22Rv1 (cell line): ENCODE results near the gene KRT34.
"Not testable (repeated sequence)": the region's sequence is repeated elsewhere in the genome, so short reads cannot be mapped to it uniquely, and the experiment has no call there.

Experiments
- H3K27ac ChIP-seq: fragments of 450-650 bp; 2 replicates; pipeline ENCODE4 v1.5.1; 2017
- ZFX ChIP-seq: fragments of 450-650 bp; IDR thresholded peaks from 2 replicates; pipeline ENCODE4 v1.6.1; 2017; ENCODE audit warnings: antibody characterized with exemption, borderline replicate concordance
- TF ChIP-seq, protein P1 (sequence below): fragments of 450-650 bp; IDR thresholded peaks from 2 replicates; pipeline ENCODE4 v1.5.1; 2017; ENCODE audit warnings: mild to moderate bottlenecking

Gene KRT34

GRCh38 chr17:41403404-41404023, 21.4 kb upstream of the KRT34 start:
- TF ChIP-seq, protein P1, sequence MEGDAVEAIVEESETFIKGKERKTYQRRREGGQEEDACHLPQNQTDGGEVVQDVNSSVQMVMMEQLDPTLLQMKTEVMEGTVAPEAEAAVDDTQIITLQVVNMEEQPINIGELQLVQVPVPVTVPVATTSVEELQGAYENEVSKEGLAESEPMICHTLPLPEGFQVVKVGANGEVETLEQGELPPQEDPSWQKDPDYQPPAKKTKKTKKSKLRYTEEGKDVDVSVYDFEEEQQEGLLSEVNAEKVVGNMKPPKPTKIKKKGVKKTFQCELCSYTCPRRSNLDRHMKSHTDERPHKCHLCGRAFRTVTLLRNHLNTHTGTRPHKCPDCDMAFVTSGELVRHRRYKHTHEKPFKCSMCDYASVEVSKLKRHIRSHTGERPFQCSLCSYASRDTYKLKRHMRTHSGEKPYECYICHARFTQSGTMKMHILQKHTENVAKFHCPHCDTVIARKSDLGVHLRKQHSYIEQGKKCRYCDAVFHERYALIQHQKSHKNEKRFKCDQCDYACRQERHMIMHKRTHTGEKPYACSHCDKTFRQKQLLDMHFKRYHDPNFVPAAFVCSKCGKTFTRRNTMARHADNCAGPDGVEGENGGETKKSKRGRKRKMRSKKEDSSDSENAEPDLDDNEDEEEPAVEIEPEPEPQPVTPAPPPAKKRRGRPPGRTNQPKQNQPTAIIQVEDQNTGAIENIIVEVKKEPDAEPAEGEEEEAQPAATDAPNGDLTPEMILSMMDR = no peak
- TF ChIP-seq ZFX = no peak
- H3K27ac ChIP-seq = no peak overlapping the region

- TF ChIP-seq ZFX = no peak
- TF ChIP-seq, protein P1 = no peak
- no peak overlapping the region for H3K27ac ChIP-seq
These were observed 20.1 kb upstream of the KRT34 start for GRCh38 chr17:41402161-41402560.

DNA sequence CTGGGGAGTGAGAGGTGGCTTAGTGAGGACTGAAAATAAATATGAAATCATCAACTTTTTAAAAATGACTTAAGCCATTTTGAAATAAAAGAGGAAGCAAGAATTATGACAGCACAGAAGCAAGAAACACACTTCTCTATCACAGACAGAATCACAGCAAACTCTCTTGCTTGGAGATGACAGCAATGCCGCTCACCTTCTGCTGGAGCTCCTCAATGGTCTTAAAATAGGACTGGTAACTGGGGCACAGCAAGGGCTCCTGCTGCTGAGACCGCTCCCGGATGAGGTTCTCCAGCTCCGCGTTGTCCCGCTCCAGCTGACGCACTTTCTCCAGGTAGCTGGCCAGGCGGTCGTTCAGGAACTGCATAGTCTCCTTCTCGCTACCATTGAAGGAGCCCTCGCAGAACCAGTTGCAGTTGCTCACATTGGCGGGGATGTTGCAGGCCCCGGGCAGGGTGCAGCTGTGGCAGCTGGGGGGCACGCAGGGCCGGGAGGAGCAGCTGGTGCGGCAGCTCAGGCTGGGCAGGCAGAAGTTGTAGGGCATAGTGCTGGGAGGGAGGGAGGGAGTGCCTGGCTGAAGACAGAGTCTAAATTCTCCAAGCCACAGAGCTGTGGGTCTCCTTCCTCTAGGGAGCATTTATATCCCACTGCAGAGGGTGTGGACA, 15.0 kb upstream of the KRT34 start, which contains the start of gene KRT31:
Gene KRT31, minus strand, starts transcription at position 613 of the 665 bp plus-strand sequence. Its CDS starts 69 bp downstream, at position 544.
- H3K27ac ChIP-seq = no peak within 1 kb of the TSS
- TF ChIP-seq, protein P1 = no peak
- TF ChIP-seq ZFX = no peak

DNA sequence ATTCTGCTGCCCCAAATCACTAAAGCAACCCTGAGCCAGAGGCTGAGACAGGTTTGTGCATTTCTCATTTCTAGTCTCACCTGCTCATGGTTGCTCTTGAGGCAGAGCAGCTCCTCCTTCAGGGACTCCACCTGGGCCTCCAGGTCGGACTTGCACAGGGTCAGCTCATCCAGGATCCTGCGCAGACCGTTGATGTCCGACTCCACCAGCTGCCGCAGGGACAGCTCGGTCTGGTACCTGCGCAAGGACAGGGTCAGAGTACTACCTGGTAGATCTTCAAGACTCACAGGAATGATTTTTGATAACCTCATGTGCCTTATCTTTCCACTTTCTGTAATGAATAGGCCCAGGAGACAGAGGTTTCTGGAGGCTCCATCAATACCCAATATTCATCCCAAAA, 14.2 kb upstream of the KRT34 start:
- H3K27ac ChIP-seq = no peak overlapping the region
- TF ChIP-seq, protein P1 = no peak
- no peak for TF ChIP-seq ZFX

DNA sequence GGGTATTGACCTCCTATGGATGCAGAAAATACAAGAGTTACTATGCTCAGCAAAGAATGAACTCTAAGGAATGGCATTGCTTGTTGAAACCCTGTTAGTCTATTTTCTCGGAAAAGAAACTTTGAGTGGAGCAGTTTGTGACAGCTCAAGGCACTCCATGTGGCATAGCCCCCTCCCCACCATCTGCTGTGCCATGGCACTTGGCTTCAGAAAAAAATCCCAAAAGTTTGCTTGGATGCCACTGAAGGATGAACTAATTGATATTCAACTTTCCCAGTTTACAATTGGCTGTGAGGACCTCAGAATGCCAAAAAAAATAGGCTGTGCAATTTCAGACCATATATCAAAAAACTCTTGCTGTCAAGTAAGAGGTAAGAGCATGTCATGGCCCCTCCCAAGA, 13.5 kb upstream of the KRT34 start:
- no peak overlapping the region for H3K27ac ChIP-seq
- no peak for TF ChIP-seq ZFX
- TF ChIP-seq, protein P1 = no peak

GRCh38 chr17:41395044-41395443, 12.9 kb upstream of the KRT34 start:
- H3K27ac ChIP-seq = not testable (repeated sequence)

DNA sequence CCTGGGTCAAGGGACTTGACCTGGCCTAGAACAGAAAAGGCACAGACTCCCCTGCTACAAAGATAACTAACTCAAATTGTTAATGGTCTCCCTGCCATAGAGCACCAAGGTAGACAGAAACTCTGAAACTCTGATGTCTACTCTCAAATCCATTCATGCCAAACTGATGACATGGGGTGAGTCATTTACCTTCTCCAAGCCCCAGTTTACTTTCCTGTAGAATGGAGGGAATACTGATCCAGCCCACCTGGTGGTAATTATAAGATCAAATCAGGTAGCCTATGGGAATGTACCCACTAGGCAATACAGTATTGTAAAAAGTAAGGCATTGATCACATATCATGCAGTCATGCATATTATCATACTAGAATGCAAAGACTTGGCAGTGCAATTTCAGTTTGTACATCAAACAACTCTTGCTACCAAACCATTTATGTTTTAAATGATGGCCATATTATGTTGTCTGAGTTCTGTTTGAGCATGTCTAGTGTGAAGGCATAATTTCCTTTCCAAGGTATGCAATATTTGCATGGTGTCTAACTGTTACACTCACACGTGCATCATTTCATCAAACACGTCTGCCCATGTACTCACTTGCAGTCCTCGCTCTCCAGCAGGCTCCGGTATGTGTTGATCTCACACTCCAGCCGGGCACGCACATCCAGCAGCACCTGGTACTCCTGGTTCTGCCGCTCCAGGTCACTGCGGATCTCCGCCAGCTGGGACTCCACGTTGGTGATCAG, 12.3 kb upstream of the KRT34 start:
- TF ChIP-seq ZFX = no peak
- TF ChIP-seq, protein P1 = no peak
- H3K27ac ChIP-seq = no peak overlapping the region
